B cell (primary cell): ENCODE measurements around the gene SLC35E1. TPM values are rescaled to one million over a fixed set of nuclear protein-coding genes. Genes with fewer than 3 reads are reported as not detected.
A peak's percentile ranks its signal among the peaks of the same experiment; 100 is the strongest.

Experiments
- ATAC-seq: fragments of 200-7000 bp; cut with Tn5 transposase; one replicate; pipeline ENCODE4 v1.10.0; 2021; ENCODE audit warnings: low read depth, mild to moderate bottlenecking, moderate number of reproducible peaks, moderate library complexity
- CTCF ChIA-PET: fragments of 350-600 bp; sonication (Branson Sonifier 250); formaldehyde crosslinking; loops from one replicate; lab custom pipeline; 2021; ENCODE audit warnings: antibody characterized with exemption, inconsistent platforms; lab: Charles Lee
- POLR2A ChIA-PET: fragments of 350-600 bp; sonication (Branson Sonifier 250); formaldehyde crosslinking; loops from one replicate; lab custom pipeline; 2021; ENCODE audit warnings: antibody characterized with exemption; lab: Charles Lee
- DNase-seq: peaks from one replicate; pipeline ENCODE4 v3.0.0; 2013
- H2AFZ ChIP-seq: 2 replicates; pipeline ENCODE4 v1.6.1; 2012; ENCODE audit warnings: mild to moderate bottlenecking, low read depth, low read length; ENCODE audit not compliant: insufficient read depth, poor library complexity, severe bottlenecking
- H3K27ac ChIP-seq, 2 donors: 1 replicate in 1 of 2; 2 replicates in 1 of 2; pipeline ENCODE4 v1.5.1; 2012 to 2013; ENCODE audit warnings: low read length in 2 of 2, mild to moderate bottlenecking in 2 of 2, moderate library complexity in 1 of 2
- H3K27me3 ChIP-seq, 4 experiments: fragments of 200-600 bp in 1 of 4; sonication (generic) in 1 of 4; replicated peaks in 1 of 4; 1 replicate in 2 of 4; 2 replicates in 2 of 4; pipeline versions ENCODE4 v1.6.1 to v1.7.0; 2013 to 2016; ENCODE audit warnings: low read length in 3 of 4, mild to moderate bottlenecking in 2 of 4, mixed read lengths in 1 of 4, moderate library complexity in 1 of 4; ENCODE audit not compliant: insufficient read depth in 4 of 4, control insufficient read depth in 3 of 4; ENCODE audit errors: control extremely low read depth in 1 of 4
- H3K36me3 ChIP-seq, 2 experiments: replicated peaks in 1 of 2; 1 replicate in 1 of 2; 2 replicates in 1 of 2; pipeline versions ENCODE4 v1.6.1 to v1.7.1; 2013; ENCODE audit warnings: low read length in 1 of 2; ENCODE audit not compliant: insufficient read depth in 2 of 2, control insufficient read depth in 1 of 2; ENCODE audit errors: control extremely low read depth in 1 of 2, extremely low read depth in 1 of 2
- H3K4me1 ChIP-seq, 2 donors: fragments of 200-600 bp in 1 of 2; sonication (generic) in 1 of 2; 1 replicate in 1 of 2; 2 replicates in 1 of 2; pipeline versions ENCODE4 v1.5.1 to v1.6.1; 2013 to 2017; ENCODE audit warnings: low read length in 2 of 2; ENCODE audit not compliant: control insufficient read depth in 2 of 2, insufficient read depth in 2 of 2
- H3K4me2 ChIP-seq: replicated peaks from 2 replicates; pipeline ENCODE3; 2012; ENCODE audit warnings: mild to moderate bottlenecking, low read depth, low read length; ENCODE audit not compliant: poor library complexity, severe bottlenecking
- H3K4me3 ChIP-seq, 5 experiments: fragments of 200-600 bp in 1 of 5; sonication (generic) in 1 of 5; 1 replicate in 3 of 5; 2 replicates in 2 of 5; pipeline versions ENCODE4 v1.5.1 to v1.7.0; 2011 to 2016; ENCODE audit warnings: low read length in 4 of 5, mild to moderate bottlenecking in 4 of 5, low read depth in 2 of 5, control low read depth in 1 of 5, moderate library complexity in 1 of 5; ENCODE audit not compliant: insufficient read depth in 1 of 5; ENCODE audit errors: control extremely low read depth in 1 of 5, extremely low read depth in 1 of 5
- H3K79me2 ChIP-seq: fragments of 200-600 bp; sonication (generic); one replicate; pipeline ENCODE4 v1.6.0; 2016; ENCODE audit warnings: low read length; ENCODE audit not compliant: control insufficient read depth, insufficient read depth
- H3K9ac ChIP-seq: fragments of 200-600 bp; sonication (generic); 2 replicates; pipeline ENCODE4 v1.6.1; 2017; ENCODE audit warnings: mild to moderate bottlenecking, low read length, moderate library complexity
- H3K9me3 ChIP-seq, 3 donors: one replicate each; pipeline versions ENCODE4 v1.6.1 to v1.7.1; 2013; ENCODE audit warnings: low read length in 2 of 3; ENCODE audit not compliant: control insufficient read depth in 2 of 3, insufficient read depth in 1 of 3; ENCODE audit errors: control extremely low read depth in 1 of 3
- H4K20me1 ChIP-seq: 2 replicates; pipeline ENCODE4 v1.6.0; 2012; ENCODE audit warnings: mild to moderate bottlenecking, low read length; ENCODE audit not compliant: insufficient read depth, control insufficient read depth, poor library complexity, severe bottlenecking
- H3K27ac Mint-ChIP-seq: one replicate; pipeline ENCODE4 v1.8.0; 2021; ENCODE audit warnings: mixed read lengths
- H3K27me3 Mint-ChIP-seq: one replicate; pipeline ENCODE4 v1.8.0; 2021; ENCODE audit warnings: mixed read lengths
- H3K4me1 Mint-ChIP-seq: one replicate; pipeline ENCODE4 v1.8.0; 2021; ENCODE audit warnings: mixed read lengths
- H3K4me3 Mint-ChIP-seq: one replicate; pipeline ENCODE4 v1.8.0; 2021; ENCODE audit warnings: mixed read lengths
- H3K9me3 Mint-ChIP-seq: one replicate; pipeline ENCODE4 v1.8.0; 2022; ENCODE audit warnings: mixed read lengths; ENCODE audit not compliant: insufficient read depth
- CTCF ChIP-seq: fragments of 200-600 bp; IDR thresholded peaks from one replicate; pipeline ENCODE4 v1.8.0; 2022; ENCODE audit warnings: antibody characterized with exemption, mild to moderate bottlenecking
- EZH2 ChIP-seq: IDR thresholded peaks from 2 replicates; pipeline ENCODE4 v1.6.1; 2012; ENCODE audit warnings: borderline replicate concordance, low read depth, mild to moderate bottlenecking, moderate library complexity, low read length; ENCODE audit not compliant: insufficient read depth, poor library complexity, severe bottlenecking
- WGBS: methylation state at CpG from one replicate; pipeline ENCODE4 v1.1.5; 2013; ENCODE audit warnings: missing lambda C conversion rate; ENCODE audit not compliant: insufficient coverage; 5-methylcytosine and 5-hydroxymethylcytosine counted together
- intact Hi-C: fragments of 100-400 bp; cut with micrococcal nuclease; formaldehyde crosslinking; loops from one replicate; pipeline ENCODE4 v1.10.0; 2022
- polyA plus RNA-seq: library from polyadenylated mRNA; depleted of rRNA; stranded (reverse); fragments of >200 nt; gene quantifications from 2 replicates; pipeline ENCODE4 v1.2.3, GENCODE V29; 2012
- total RNA-seq, 2 donors: library from RNA; stranded (reverse); fragments of 120-200 nt in 1 of 2; gene quantifications; 1 replicate in 1 of 2; 2 replicates in 1 of 2; pipeline versions ENCODE4 v1.2.3 to v1.2.4, GENCODE V29; 2013 to 2022

Gene SLC35E1
- total and polyA plus RNA-seq, 2 donors (not counting 1 experiment from before 2014, with no cell fraction given), result 23.4 to 46.8 TPM

GRCh38 chr19:16588824-16589577 is 16.8 kb upstream of the SLC35E1 start:
- H3K9me3 ChIP-seq, result no peaks in the 10 kb centered on the region
- POLR2A ChIA-PET, result interaction anchor here (0.5 to 7.0 kb wide), 6 partner anchors 9 to 274 kb away, joined by 3 to 73 read pairs (median 6); partner anchors contain the start of genes MED26 and SLC35E1
- H3K27ac ChIP-seq, result peak overlapping the region; percentile 98 to 99
- WGBS, result 55% methylated on average over 7 of the region's 11 CpGs
- H4K20me1 ChIP-seq, result peaks cover 45% of the 10 kb centered on the region
- H3K9ac ChIP-seq, result peak overlapping the region; percentile 89
- no peak overlapping the region for H2AFZ ChIP-seq
- H3K4me1 ChIP-seq, result peaks cover 75 to 95% of the 10 kb centered on the region in 2 donors
- Mint-ChIP-seq H3K27ac (peak overlapping the region; percentile 100), H3K9me3 (no peaks in the 10 kb centered on the region), H3K27me3 (no peaks in the 10 kb centered on the region), H3K4me3 (peak overlapping the region; percentile 97), H3K4me1 (peaks cover 93% of the 10 kb centered on the region)
- peak overlapping the region in 4 of 5 experiments; percentile 68 to 93 (median 84) for H3K4me3 ChIP-seq
- H3K36me3 ChIP-seq, result peaks cover 0 to 4% of the 10 kb centered on the region in 2 experiments
- ATAC-seq, result no peak
- CTCF ChIA-PET, result interaction anchor here (0.5 to 2.5 kb wide), 8 partner anchors 16 to 464 kb away, joined by 3 to 26 read pairs (median 3); partner anchors contain the start of genes MED26 and SLC35E1
- H3K27me3 ChIP-seq, result no peaks in the 10 kb centered on the region
- DNase-seq, result no peak
- peak overlapping the region; percentile 88 for H3K4me2 ChIP-seq
- intact Hi-C loops, result loop anchor here (1.0 to 10.0 kb wide), 8 partner anchors 17 to 718 kb away; partner anchors contain the start of genes CHERP, DDA1, HSH2D and MED26
- TF ChIP-seq EZH2, result no peak
- no peak for TF ChIP-seq CTCF
- H3K79me2 ChIP-seq, result peaks cover 87% of the 10 kb centered on the region
